KMS-11 (cell line): Measurements from ENCODE around the gene GNA12.

ENCODE experiments used
- H2AFZ ChIP-seq: fragments of 200-600 bp; sonication (generic); 2 replicates; pipeline ENCODE4 v1.6.1; 2016; ENCODE audit warnings: antibody characterized with exemption, mixed run types, low read depth
- H3K27ac ChIP-seq: fragments of 200-600 bp; sonication (generic); 2 replicates; pipeline ENCODE4 v1.6.1; 2016; ENCODE audit warnings: mild to moderate bottlenecking, mixed run types
- H3K27me3 ChIP-seq: fragments of 200-600 bp; sonication (generic); 2 replicates; pipeline ENCODE4 v1.6.1; 2017; ENCODE audit warnings: mild to moderate bottlenecking, low read depth, mixed run types, moderate library complexity; ENCODE audit not compliant: insufficient read depth
- H3K36me3 ChIP-seq: fragments of 200-600 bp; sonication (generic); 2 replicates; pipeline ENCODE4 v1.6.1; 2017; ENCODE audit warnings: mild to moderate bottlenecking, mixed run types; ENCODE audit not compliant: insufficient read depth
- H3K4me1 ChIP-seq: fragments of 200-600 bp; sonication (generic); 2 replicates; pipeline ENCODE4 v1.6.1; 2016; ENCODE audit warnings: mild to moderate bottlenecking, low read depth, mixed run types; ENCODE audit not compliant: poor library complexity, severe bottlenecking
- H3K4me2 ChIP-seq: fragments of 200-600 bp; sonication (generic); 2 replicates; pipeline ENCODE4 v1.7.0; 2016; ENCODE audit warnings: mild to moderate bottlenecking, mixed run types
- H3K4me3 ChIP-seq: fragments of 200-600 bp; sonication (generic); IDR thresholded peaks from 2 replicates; pipeline ENCODE4 v1.6.1; 2017; ENCODE audit warnings: low read depth, low read length, mixed read lengths; ENCODE audit not compliant: insufficient read depth
- H3K79me2 ChIP-seq: fragments of 200-600 bp; sonication (generic); 2 replicates; pipeline ENCODE4 v1.6.1; 2016; ENCODE audit warnings: low read depth, mixed run types; ENCODE audit not compliant: insufficient read depth
- H3K9ac ChIP-seq: fragments of 200-600 bp; sonication (generic); 2 replicates; pipeline ENCODE4 v1.6.1; 2016; ENCODE audit warnings: mild to moderate bottlenecking, mixed run types
- H4K20me1 ChIP-seq: fragments of 200-600 bp; sonication (generic); 2 replicates; pipeline ENCODE4 v1.6.1; 2016; ENCODE audit warnings: mild to moderate bottlenecking, mixed run types; ENCODE audit not compliant: insufficient read depth
- CTCF ChIP-seq: fragments of 200-600 bp; sonication (generic); conservative IDR thresholded peaks from 2 replicates; pipeline ENCODE4 v1.6.1; 2017; ENCODE audit warnings: low read depth, mild to moderate bottlenecking, antibody characterized with exemption, low read length, moderate library complexity, mixed read lengths

GNA12 gene

DNA sequence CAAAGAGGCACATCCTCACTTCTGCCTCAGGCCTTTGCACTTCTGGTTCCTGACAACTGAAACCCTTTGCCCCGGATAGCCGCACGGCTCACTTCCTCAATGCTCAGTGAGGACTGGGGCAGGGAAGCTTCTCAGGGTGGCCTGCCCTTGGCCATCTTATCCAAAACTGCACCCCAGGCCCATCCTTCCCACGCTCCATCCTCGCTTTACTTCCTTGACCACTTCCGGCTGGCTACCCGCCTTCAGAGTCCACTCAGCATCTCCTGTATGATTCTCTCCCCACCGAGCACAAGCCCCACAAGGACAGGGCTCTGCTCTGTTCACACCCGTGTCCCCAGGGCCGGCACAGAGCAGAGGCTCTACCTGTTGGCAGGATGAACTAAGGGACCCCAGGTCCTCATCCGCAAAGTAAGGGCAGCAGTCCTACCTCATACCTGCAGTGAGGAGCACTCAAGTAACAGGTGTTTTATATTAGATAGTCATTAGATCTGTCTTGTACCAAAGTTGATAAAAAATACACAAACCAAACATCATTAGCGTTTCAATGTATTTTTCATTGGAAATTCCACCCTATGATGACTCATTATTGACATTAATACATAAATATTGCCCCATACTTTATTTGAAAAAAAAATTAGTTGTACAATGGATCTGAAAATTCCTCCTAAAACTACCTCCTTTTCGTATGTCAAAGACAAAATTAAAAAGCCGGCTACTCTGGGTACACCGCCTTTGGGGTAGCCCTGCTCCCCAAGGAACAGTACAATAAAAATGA, 35.0 kb downstream of the GNA12 start:
- no peak overlapping the region for H3K27ac ChIP-seq
- no peaks in the 10 kb centered on the region for H3K27me3 ChIP-seq
- H4K20me1 ChIP-seq, result no peaks in the 10 kb centered on the region; the same call in 1 of the 2 replicates
- no peak overlapping the region for H3K9ac ChIP-seq
- H3K36me3 ChIP-seq, result no peaks in the 10 kb centered on the region
- H3K4me3 ChIP-seq, result no peak overlapping the region
- H3K4me1 ChIP-seq, result no peaks in the 10 kb centered on the region
- H3K4me2 ChIP-seq, result no peak overlapping the region
- no peak overlapping the region for H2AFZ ChIP-seq
- TF ChIP-seq CTCF, result no peak
- H3K79me2 ChIP-seq, result peaks cover 16% of the 10 kb centered on the region; the same call in 1 of the 2 replicates

DNA sequence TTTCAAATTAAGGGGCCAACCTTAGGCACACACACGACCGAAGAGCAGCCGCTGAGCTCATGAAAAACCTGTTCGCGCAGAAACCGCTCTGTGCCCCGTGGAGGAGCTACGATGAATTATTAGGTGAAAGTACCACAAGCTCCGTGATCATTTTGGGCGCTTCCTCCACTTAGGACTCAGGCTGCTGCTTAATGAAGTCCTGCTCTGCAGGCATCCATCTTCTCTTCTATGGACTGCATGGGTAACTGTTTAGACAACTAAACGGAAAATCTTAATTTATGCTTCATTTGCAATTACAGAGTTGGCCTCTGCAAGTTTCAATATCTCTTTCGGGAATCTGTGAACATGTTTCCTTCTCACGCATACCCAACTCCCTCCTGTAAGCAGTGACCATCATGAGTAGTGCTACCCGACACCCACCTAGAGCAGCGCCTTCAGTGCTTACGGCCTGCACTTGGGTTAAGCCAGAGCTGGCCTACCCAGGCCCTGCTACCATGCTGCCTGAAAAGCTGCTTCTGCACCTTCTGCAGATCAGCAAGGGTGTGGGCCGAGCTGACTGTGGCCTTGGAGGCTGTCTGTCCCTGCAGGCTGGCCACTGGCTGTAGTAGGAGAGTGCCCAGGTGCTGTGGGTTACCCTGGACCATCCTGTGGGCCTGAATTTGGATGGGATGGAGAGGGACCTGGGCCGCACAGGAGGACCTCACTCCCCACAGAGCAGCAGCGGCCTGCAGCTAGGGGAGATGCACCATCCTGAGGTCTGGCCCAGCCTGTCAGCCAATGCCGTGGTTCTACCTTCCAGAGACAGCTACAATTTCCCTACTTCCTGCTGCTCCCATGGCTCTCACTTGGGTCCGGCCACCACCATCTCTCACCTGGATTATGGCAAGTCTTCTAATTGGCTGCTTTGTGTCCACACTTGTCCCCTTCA, 36.0 kb downstream of the GNA12 start:
- H3K36me3 ChIP-seq, result no peaks in the 10 kb centered on the region
- H3K4me3 ChIP-seq, result no peak overlapping the region

DNA sequence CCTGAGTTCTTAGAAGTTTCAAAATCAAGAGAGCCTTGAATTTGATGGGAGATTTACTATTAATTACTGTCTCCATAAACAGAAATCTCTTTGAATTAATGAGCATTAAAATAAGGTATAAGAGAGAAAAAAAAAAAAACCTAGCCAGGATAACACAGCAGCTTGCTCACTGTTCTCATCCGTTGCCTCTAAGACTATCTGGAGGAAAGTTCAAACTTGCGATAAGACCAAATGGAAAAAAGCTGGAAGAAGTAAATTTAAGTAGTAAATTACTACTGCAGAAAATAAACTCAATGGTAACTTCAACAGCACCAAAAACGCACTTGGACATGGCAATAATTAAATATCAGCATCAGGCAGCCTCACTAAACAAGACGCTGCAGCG, 36.7 kb downstream of the GNA12 start:
- peaks cover 21% of the 10 kb centered on the region; the same call in 1 of the 2 replicates for H3K79me2 ChIP-seq
- H3K4me2 ChIP-seq, result no peak overlapping the region
- H3K4me3 ChIP-seq, result no peak overlapping the region
- no peaks in the 10 kb centered on the region for H3K36me3 ChIP-seq
- no peaks in the 10 kb centered on the region; the same call in 1 of the 2 replicates for H4K20me1 ChIP-seq
- H3K27me3 ChIP-seq, result no peaks in the 10 kb centered on the region
- no peaks in the 10 kb centered on the region for H3K4me1 ChIP-seq
- no peak for TF ChIP-seq CTCF
- no peak overlapping the region for H3K9ac ChIP-seq
- H2AFZ ChIP-seq, result no peak overlapping the region
- no peak overlapping the region for H3K27ac ChIP-seq

More for the DNA sequence above, 36.0 kb downstream of the GNA12 start:
- Histone ChIP-seq H4K20me1 (no peaks in the 10 kb centered on the region; the same call in 1 of the 2 replicates), H3K27ac (no peak overlapping the region), H3K9ac (no peak overlapping the region), H3K79me2 (peaks cover 21% of the 10 kb centered on the region; the same call in 1 of the 2 replicates), H3K4me1 (no peaks in the 10 kb centered on the region), H3K27me3 (no peaks in the 10 kb centered on the region), H3K4me2 (no peak overlapping the region), H2AFZ (no peak overlapping the region)
- TF ChIP-seq CTCF, result no peak

DNA sequence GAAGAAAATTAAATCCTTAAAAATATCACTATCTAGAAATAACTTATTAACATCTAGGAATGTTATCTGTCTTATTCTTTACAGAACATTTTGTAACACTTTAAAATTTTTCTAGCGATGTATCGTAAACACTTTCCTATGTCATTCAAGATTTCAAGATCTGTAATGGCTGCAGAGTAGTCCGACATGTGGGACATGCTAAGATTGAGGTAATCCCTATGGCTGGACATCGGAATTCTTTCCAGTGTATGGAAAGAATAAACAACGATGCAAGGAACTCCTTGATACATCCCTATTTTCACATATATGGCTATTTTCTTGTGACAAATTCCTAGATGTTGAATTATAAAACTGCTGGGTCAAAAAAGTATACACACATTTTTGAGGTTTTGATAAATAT, 37.5 kb downstream of the GNA12 start:
- no peak for TF ChIP-seq CTCF
- no peaks in the 10 kb centered on the region for H3K27me3 ChIP-seq
- H3K9ac ChIP-seq, result no peak overlapping the region
- H3K4me1 ChIP-seq, result peaks cover 5% of the 10 kb centered on the region
- H3K36me3 ChIP-seq, result no peaks in the 10 kb centered on the region
- no peak overlapping the region for H3K27ac ChIP-seq
- no peak overlapping the region for H3K4me3 ChIP-seq
- H3K79me2 ChIP-seq, result peaks cover 24% of the 10 kb centered on the region; the same call in 1 of the 2 replicates
- H3K4me2 ChIP-seq, result no peak overlapping the region
- H2AFZ ChIP-seq, result no peak overlapping the region
- H4K20me1 ChIP-seq, result no peaks in the 10 kb centered on the region; the same call in 1 of the 2 replicates
